H9 (cell line): Measurements from ENCODE around the gene TMEM87A. TPM values are rescaled to one million over a fixed set of nuclear protein-coding genes. Genes with fewer than 3 reads are reported as not detected.

Source experiments
- DNase-seq: peaks from one replicate; pipeline ENCODE4 v3.0.0-alpha.2; 2017
- H2AFZ ChIP-seq: one replicate; pipeline ENCODE4 v1.6.1; 2013; ENCODE audit warnings: mild to moderate bottlenecking, low read length, control low read depth, moderate library complexity
- H2AK5ac ChIP-seq: 2 replicates; pipeline ENCODE4 v1.6.1; 2013; ENCODE audit warnings: low read length, control low read depth, mixed read lengths; ENCODE audit not compliant: insufficient read length
- H2BK120ac ChIP-seq: one replicate; pipeline ENCODE4 v1.6.1; 2013; ENCODE audit warnings: low read depth, mild to moderate bottlenecking, low read length, control low read depth, inconsistent platforms; ENCODE audit not compliant: poor library complexity, severe bottlenecking
- H2BK12ac ChIP-seq: 2 replicates; pipeline ENCODE4 v1.6.1; 2013; ENCODE audit warnings: low read length, control low read depth, mixed read lengths, low read depth; ENCODE audit not compliant: insufficient read length
- H2BK15ac ChIP-seq: 2 replicates; pipeline ENCODE4 v1.6.1; 2013; ENCODE audit warnings: low read depth, low read length, control low read depth
- H2BK20ac ChIP-seq: one replicate; pipeline ENCODE4 v1.6.1; 2013; ENCODE audit warnings: low read depth, mild to moderate bottlenecking, low read length, control low read depth, inconsistent platforms; ENCODE audit not compliant: poor library complexity, severe bottlenecking
- H2BK5ac ChIP-seq: 2 replicates; pipeline ENCODE4 v1.6.1; 2013; ENCODE audit warnings: low read length, control low read depth, mixed read lengths; ENCODE audit not compliant: insufficient read length
- H3K14ac ChIP-seq: 2 replicates; pipeline ENCODE4 v1.6.1; 2013; ENCODE audit warnings: low read length, control low read depth; ENCODE audit not compliant: insufficient read depth
- H3K18ac ChIP-seq: 2 replicates; pipeline ENCODE4 v1.6.1; 2013; ENCODE audit warnings: low read depth, mild to moderate bottlenecking, mixed read lengths, low read length, control low read depth; ENCODE audit not compliant: insufficient read length
- H3K23ac ChIP-seq: 2 replicates; pipeline ENCODE4 v1.6.1; 2013; ENCODE audit warnings: low read length, control low read depth, mixed read lengths, low read depth; ENCODE audit not compliant: insufficient read length
- H3K23me2 ChIP-seq: 2 replicates; pipeline ENCODE4 v1.6.1; 2013; ENCODE audit warnings: low read depth, mild to moderate bottlenecking, mixed read lengths, low read length, control low read depth; ENCODE audit not compliant: insufficient read length, poor library complexity, severe bottlenecking
- H3K27ac ChIP-seq: 2 replicates; pipeline ENCODE4 v1.5.1; 2013; ENCODE audit warnings: low read length, control low read depth, mixed read lengths, low read depth; ENCODE audit not compliant: insufficient read length
- H3K27me3 ChIP-seq: 2 replicates; pipeline ENCODE4 v1.6.1; 2013; ENCODE audit warnings: low read length, control low read depth, inconsistent platforms; ENCODE audit not compliant: insufficient read depth
- H3K4ac ChIP-seq: 2 replicates; pipeline ENCODE4 v1.6.1; 2013; ENCODE audit warnings: low read depth, mild to moderate bottlenecking, control low read depth, inconsistent platforms, low read length, moderate library complexity
- H3K4me1 ChIP-seq: 2 replicates; pipeline ENCODE4 v1.6.1; 2013; ENCODE audit warnings: low read length, control low read depth, inconsistent platforms; ENCODE audit not compliant: insufficient read depth
- H3K4me2 ChIP-seq: 2 replicates; pipeline ENCODE4 v1.6.1; 2013; ENCODE audit warnings: low read length, control low read depth, mixed read lengths; ENCODE audit not compliant: insufficient read length, insufficient read depth
- H3K56ac ChIP-seq: 2 replicates; pipeline ENCODE4 v1.6.1; 2013; ENCODE audit warnings: low read depth, mild to moderate bottlenecking, mixed read lengths, low read length, control low read depth; ENCODE audit not compliant: insufficient read length
- H3K79me1 ChIP-seq: 2 replicates; pipeline ENCODE4 v1.6.1; 2013; ENCODE audit warnings: low read depth, mild to moderate bottlenecking, moderate library complexity, low read length, control low read depth, inconsistent platforms; ENCODE audit not compliant: insufficient read depth, poor library complexity, severe bottlenecking
- H3K79me2 ChIP-seq: 2 replicates; pipeline ENCODE4 v1.6.1; 2013; ENCODE audit warnings: low read length, control low read depth, inconsistent platforms; ENCODE audit not compliant: insufficient read depth
- H3K9ac ChIP-seq: 2 replicates; pipeline ENCODE4 v1.6.1; 2013; ENCODE audit warnings: low read length, control low read depth, mixed read lengths; ENCODE audit not compliant: insufficient read length; ENCODE audit errors: extremely low read depth
- H3K9me3 ChIP-seq: one replicate; pipeline ENCODE4 v1.6.1; 2013; ENCODE audit warnings: low read depth, low read length, inconsistent platforms; ENCODE audit not compliant: control insufficient read depth
- H3T11ph ChIP-seq: one replicate; pipeline ENCODE4 v1.6.1; 2013; ENCODE audit warnings: mild to moderate bottlenecking, low read length, control low read depth, inconsistent platforms
- H4K20me1 ChIP-seq: one replicate; pipeline ENCODE4 v1.6.1; 2013; ENCODE audit not compliant: control insufficient read depth, insufficient read length, insufficient read depth
- H4K5ac ChIP-seq: 2 replicates; pipeline ENCODE4 v1.6.1; 2013; ENCODE audit warnings: low read depth, mild to moderate bottlenecking, mixed read lengths, low read length, control low read depth; ENCODE audit not compliant: insufficient read length
- H4K8ac ChIP-seq: replicated peaks from 2 replicates; pipeline ENCODE4 v1.6.1; 2013; ENCODE audit warnings: low read length, control low read depth, mixed read lengths, low read depth; ENCODE audit not compliant: insufficient read length
- H4K91ac ChIP-seq: 2 replicates; pipeline ENCODE4 v1.6.1; 2013; ENCODE audit warnings: low read depth, mild to moderate bottlenecking, moderate library complexity, mixed read lengths, low read length, control low read depth; ENCODE audit not compliant: insufficient read length
- H3K27ac Mint-ChIP-seq, 3 experiments: 2 replicates in 2 of 3; 3 replicates in 1 of 3; pipeline ENCODE4 v1.8.0; 2020 to 2021; ENCODE audit warnings: mixed read lengths in 3 of 3, mild to moderate bottlenecking in 1 of 3, moderate library complexity in 1 of 3
- H3K27me3 Mint-ChIP-seq: 2 replicates; pipeline ENCODE4 v1.8.0; 2021; ENCODE audit warnings: low read depth, mild to moderate bottlenecking, moderate library complexity, mixed read lengths
- H3K36me3 Mint-ChIP-seq, 3 experiments: 2 replicates in 2 of 3; 3 replicates in 1 of 3; pipeline ENCODE4 v1.8.0; 2020 to 2021; ENCODE audit warnings: low read depth in 3 of 3, mixed read lengths in 3 of 3; ENCODE audit not compliant: insufficient read depth in 1 of 3
- H3K4me1 Mint-ChIP-seq, 2 experiments: 2 replicates each; pipeline ENCODE4 v1.8.0; 2020; ENCODE audit warnings: mixed read lengths in 2 of 2
- H3K4me3 Mint-ChIP-seq, 2 experiments: 2 replicates in 1 of 2; 3 replicates in 1 of 2; pipeline ENCODE4 v1.8.0; 2020 to 2021; ENCODE audit warnings: mild to moderate bottlenecking in 2 of 2, mixed read lengths in 2 of 2, moderate library complexity in 1 of 2
- H3K9me3 Mint-ChIP-seq, 2 experiments: 2 replicates in 1 of 2; 3 replicates in 1 of 2; pipeline ENCODE4 v1.8.0; 2020; ENCODE audit warnings: mild to moderate bottlenecking in 2 of 2, mixed read lengths in 2 of 2, moderate library complexity in 1 of 2
- WGBS: extraction: QIAGEN DNeasy Blood & Tissue Kit; methylation state at CpG from one replicate; pipeline ENCODE4 v1.1.7; 2013; ENCODE audit warnings: missing lambda C conversion rate, low lambda C conversion rate, mixed read lengths; ENCODE audit not compliant: insufficient read length; ENCODE audit errors: extremely low coverage; 5-methylcytosine and 5-hydroxymethylcytosine counted together
- total RNA-seq: library from RNA; stranded (reverse); gene quantifications from 2 replicates; pipeline ENCODE4 v1.2.1, GENCODE V29; 2021
- TF ChIP-seq, protein P1 (sequence below): fragments of 200-600 bp; sonication (generic); conservative IDR thresholded peaks from 3 replicates; pipeline ENCODE4 v1.8.0; 2021; ENCODE audit warnings: antibody characterized with exemption, mild to moderate bottlenecking

TMEM87A gene
- total RNA-seq, 1 experiment from 2014 or later: 46.7 TPM

DNA sequence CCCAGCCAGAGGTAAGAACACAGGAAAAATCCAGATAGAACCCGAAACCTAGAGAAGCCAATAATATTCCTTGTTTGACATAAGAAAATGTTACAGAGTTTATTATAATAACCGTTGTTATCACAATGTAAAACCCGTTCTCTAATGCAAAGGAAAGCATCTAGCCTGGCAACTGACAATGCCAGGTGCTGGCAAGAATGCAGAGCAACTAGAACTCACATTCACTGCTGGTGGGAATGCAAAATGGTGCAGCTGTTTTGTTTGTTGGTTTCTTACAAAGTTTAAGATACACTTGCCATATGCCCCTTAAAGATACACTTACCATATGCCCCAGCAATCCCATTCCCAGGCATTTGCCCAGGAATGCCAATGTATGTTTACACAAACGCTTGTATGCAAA lies 88.5 kb downstream of the TMEM87A start:
- Histone ChIP-seq H3K23me2 (no peaks in the 10 kb centered on the region), H2BK120ac (no peak overlapping the region), H2BK12ac (no peak overlapping the region), H3K4ac (no peak overlapping the region), H3K9ac (no peak overlapping the region), H2BK5ac (no peak overlapping the region), H3K18ac (no peak overlapping the region), H3K4me1 (no peaks in the 10 kb centered on the region), H3K56ac (no peak overlapping the region), H3K79me1 (no peaks in the 10 kb centered on the region), H2AK5ac (no peak overlapping the region), H2AFZ (no peak overlapping the region), H4K20me1 (no peaks in the 10 kb centered on the region), H3K14ac (no peak overlapping the region), H3K4me2 (no peak overlapping the region), H3K79me2 (no peaks in the 10 kb centered on the region), H4K8ac (no peak overlapping the region), H3K27me3 (no peaks in the 10 kb centered on the region), H3K27ac (no peak overlapping the region), H2BK20ac (no peak overlapping the region), H3K9me3 (no peaks in the 10 kb centered on the region), H2BK15ac (no peak overlapping the region), H4K91ac (no peak overlapping the region), H3T11ph (no peak overlapping the region), H4K5ac (no peak overlapping the region), H3K23ac (no peak overlapping the region)
- Mint-ChIP-seq H3K27me3 (no peaks in the 10 kb centered on the region), H3K4me1 (no peaks in the 10 kb centered on the region), H3K27ac (no peak overlapping the region), H3K36me3 (peaks cover 9 to 78% (median 66%) of the 10 kb centered on the region in 3 experiments; a peak in 6 of 7 replicates), H3K9me3 (no peaks in the 10 kb centered on the region), H3K4me3 (no peak overlapping the region)
- no peak for DNase-seq
- TF ChIP-seq, protein P1, sequence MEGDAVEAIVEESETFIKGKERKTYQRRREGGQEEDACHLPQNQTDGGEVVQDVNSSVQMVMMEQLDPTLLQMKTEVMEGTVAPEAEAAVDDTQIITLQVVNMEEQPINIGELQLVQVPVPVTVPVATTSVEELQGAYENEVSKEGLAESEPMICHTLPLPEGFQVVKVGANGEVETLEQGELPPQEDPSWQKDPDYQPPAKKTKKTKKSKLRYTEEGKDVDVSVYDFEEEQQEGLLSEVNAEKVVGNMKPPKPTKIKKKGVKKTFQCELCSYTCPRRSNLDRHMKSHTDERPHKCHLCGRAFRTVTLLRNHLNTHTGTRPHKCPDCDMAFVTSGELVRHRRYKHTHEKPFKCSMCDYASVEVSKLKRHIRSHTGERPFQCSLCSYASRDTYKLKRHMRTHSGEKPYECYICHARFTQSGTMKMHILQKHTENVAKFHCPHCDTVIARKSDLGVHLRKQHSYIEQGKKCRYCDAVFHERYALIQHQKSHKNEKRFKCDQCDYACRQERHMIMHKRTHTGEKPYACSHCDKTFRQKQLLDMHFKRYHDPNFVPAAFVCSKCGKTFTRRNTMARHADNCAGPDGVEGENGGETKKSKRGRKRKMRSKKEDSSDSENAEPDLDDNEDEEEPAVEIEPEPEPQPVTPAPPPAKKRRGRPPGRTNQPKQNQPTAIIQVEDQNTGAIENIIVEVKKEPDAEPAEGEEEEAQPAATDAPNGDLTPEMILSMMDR: no peak
- WGBS: no CpG with 5 or more reads among the region's 4 CpGs
